Activated naive CD4-positive, alpha-beta T cell treated with anti-CD3 and anti-CD28 coated beads, Interleukin-2, amount 10 ng/mL, durations not matched to agents 7 days and 5 days (primary cell): ENCODE data around the gene SLC35F4.
"Not testable (repeated sequence)": the region's sequence is repeated elsewhere in the genome, so short reads cannot be mapped to it uniquely, and the experiment has no call there.

ENCODE experiments used
- CTCF ChIA-PET: fragments of 350-600 bp; sonication (Branson Sonifier 250); formaldehyde crosslinking; loops from one replicate; lab custom pipeline; 2021; ENCODE audit warnings: antibody characterized with exemption; lab: Charles Lee
- DNase-seq: peaks from one replicate; pipeline ENCODE4 v3.0.0-alpha.2; 2020
- H3K27ac Mint-ChIP-seq: one replicate; pipeline ENCODE4 v1.8.0; 2021; ENCODE audit warnings: mild to moderate bottlenecking, moderate library complexity, mixed read lengths
- H3K27me3 Mint-ChIP-seq: one replicate; pipeline ENCODE4 v1.8.0; 2021; ENCODE audit warnings: mild to moderate bottlenecking, mixed read lengths
- H3K36me3 Mint-ChIP-seq: one replicate; pipeline ENCODE4 v1.8.0; 2021; ENCODE audit warnings: mixed read lengths
- H3K4me1 Mint-ChIP-seq: one replicate; pipeline ENCODE4 v1.8.0; 2021; ENCODE audit warnings: mixed read lengths
- H3K4me3 Mint-ChIP-seq: one replicate; pipeline ENCODE4 v1.8.0; 2021; ENCODE audit warnings: mild to moderate bottlenecking, moderate library complexity, mixed read lengths
- H3K9me3 Mint-ChIP-seq: one replicate; pipeline ENCODE4 v1.8.0; 2021; ENCODE audit warnings: mixed read lengths

Gene SLC35F4

GRCh38 chr14:57739516-57739915, 126.4 kb downstream of the SLC35F4 start:
- H3K36me3 Mint-ChIP-seq: no peaks in the 10 kb centered on the region
- no peak for DNase-seq
- peaks cover 3% of the 10 kb centered on the region for H3K9me3 Mint-ChIP-seq
- H3K4me1 Mint-ChIP-seq: no peaks in the 10 kb centered on the region
- no peak overlapping the region for H3K27ac Mint-ChIP-seq
- H3K27me3 Mint-ChIP-seq: no peaks in the 10 kb centered on the region
- no peak overlapping the region for H3K4me3 Mint-ChIP-seq
- CTCF ChIA-PET: no interaction called here

DNA sequence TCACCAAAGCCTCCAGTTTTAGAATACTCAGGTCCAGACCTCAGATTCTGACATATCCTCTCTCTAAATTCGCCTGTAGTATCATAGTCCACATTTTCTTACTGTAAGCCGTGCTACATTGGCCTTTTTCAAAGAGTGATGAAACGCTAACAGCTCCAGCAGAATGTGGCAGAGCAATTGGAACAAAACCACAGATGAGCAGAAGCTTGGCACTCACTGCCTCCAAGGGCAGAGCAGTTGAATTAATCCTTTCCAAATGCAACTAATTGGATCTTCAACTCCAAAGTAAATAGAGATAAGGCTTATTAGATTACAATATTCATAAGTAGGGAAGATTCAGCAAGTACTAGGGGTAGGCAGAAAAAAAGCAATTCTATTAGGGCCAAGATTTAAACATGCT, 128.3 kb downstream of the SLC35F4 start:
- Mint-ChIP-seq H3K27me3 (no peaks in the 10 kb centered on the region), H3K4me3 (no peak overlapping the region), H3K4me1 (no peaks in the 10 kb centered on the region), H3K36me3 (no peaks in the 10 kb centered on the region), H3K9me3 (peaks cover 3% of the 10 kb centered on the region), H3K27ac (no peak overlapping the region)
- CTCF ChIA-PET: no interaction called here
- no peak for DNase-seq

GRCh38 chr14:57736391-57736790, 129.5 kb downstream of the SLC35F4 start:
- H3K36me3 Mint-ChIP-seq: no peaks in the 10 kb centered on the region
- CTCF ChIA-PET: no interaction called here
- H3K4me1 Mint-ChIP-seq: no peaks in the 10 kb centered on the region
- no peak for DNase-seq
- H3K9me3 Mint-ChIP-seq: peaks cover 3% of the 10 kb centered on the region
- H3K27me3 Mint-ChIP-seq: no peaks in the 10 kb centered on the region
- H3K4me3 Mint-ChIP-seq: no peak overlapping the region
- no peak overlapping the region for H3K27ac Mint-ChIP-seq

DNA sequence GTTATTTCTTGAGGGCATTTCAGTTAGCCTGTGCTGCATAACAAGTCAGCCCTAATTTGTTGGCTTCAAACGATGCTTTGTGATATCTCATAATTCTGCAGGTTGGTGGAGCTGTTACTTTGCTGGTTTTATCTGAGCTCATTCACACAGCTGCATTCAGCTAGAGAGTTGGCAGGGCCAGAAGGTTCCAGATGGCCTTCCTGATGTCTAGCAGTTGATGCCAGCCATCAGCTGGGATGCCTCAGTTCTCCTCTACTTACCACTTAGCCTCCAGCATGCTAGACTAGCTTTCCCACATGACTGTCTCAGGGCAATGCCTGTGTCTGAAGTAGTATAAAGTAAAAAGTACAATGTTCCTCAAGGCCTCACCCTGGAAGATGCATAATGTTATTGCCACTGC, 130.6 kb downstream of the SLC35F4 start:
- no peaks in the 10 kb centered on the region for H3K36me3 Mint-ChIP-seq
- DNase-seq: no peak
- CTCF ChIA-PET: no interaction called here
- H3K27ac Mint-ChIP-seq: no peak overlapping the region
- H3K9me3 Mint-ChIP-seq: no peaks in the 10 kb centered on the region
- H3K4me3 Mint-ChIP-seq: no peak overlapping the region
- H3K4me1 Mint-ChIP-seq: no peaks in the 10 kb centered on the region
- no peaks in the 10 kb centered on the region for H3K27me3 Mint-ChIP-seq

- Mint-ChIP-seq H3K36me3 (no peaks in the 10 kb centered on the region), H3K27me3 (no peaks in the 10 kb centered on the region), H3K27ac (no peak overlapping the region), H3K4me3 (no peak overlapping the region), H3K4me1 (no peaks in the 10 kb centered on the region), H3K9me3 (no peaks in the 10 kb centered on the region)
- CTCF ChIA-PET: interaction anchor here (1.0 kb wide), 1 partner anchor 16 kb away, joined by 3 read pairs; no protein-coding TSS in a partner anchor
- no peak for DNase-seq
Measured at GRCh38 chr14:57732463-57733285, 133.2 kb downstream of the SLC35F4 start.

GRCh38 chr14:57729208-57730187, 136.4 kb downstream of the SLC35F4 start:
- DNase-seq: no peak
- no peaks in the 10 kb centered on the region for H3K36me3 Mint-ChIP-seq
- CTCF ChIA-PET: no interaction called here
- H3K27ac Mint-ChIP-seq: no peak overlapping the region
- no peaks in the 10 kb centered on the region for H3K27me3 Mint-ChIP-seq
- H3K4me3 Mint-ChIP-seq: no peak overlapping the region
- no peaks in the 10 kb centered on the region for H3K9me3 Mint-ChIP-seq
- H3K4me1 Mint-ChIP-seq: no peaks in the 10 kb centered on the region

GRCh38 chr14:57725399-57726077, 140.4 kb downstream of the SLC35F4 start:
- H3K4me3 Mint-ChIP-seq: no peak overlapping the region
- H3K27me3 Mint-ChIP-seq: no peaks in the 10 kb centered on the region
- H3K4me1 Mint-ChIP-seq: no peaks in the 10 kb centered on the region
- no peaks in the 10 kb centered on the region for H3K36me3 Mint-ChIP-seq
- CTCF ChIA-PET: no interaction called here
- DNase-seq: no peak
- no peak overlapping the region for H3K27ac Mint-ChIP-seq
- peaks cover 5% of the 10 kb centered on the region for H3K9me3 Mint-ChIP-seq

GRCh38 chr14:57722141-57722540, 143.8 kb downstream of the SLC35F4 start:
- H3K4me1 Mint-ChIP-seq, H3K27me3 Mint-ChIP-seq, CTCF ChIA-PET, H3K9me3 Mint-ChIP-seq, DNase-seq, H3K27ac Mint-ChIP-seq, H3K4me3 Mint-ChIP-seq, H3K36me3 Mint-ChIP-seq: not testable (repeated sequence)

- H3K27ac Mint-ChIP-seq: no peak overlapping the region
- H3K4me1 Mint-ChIP-seq: no peaks in the 10 kb centered on the region
- CTCF ChIA-PET: no interaction called here
- no peaks in the 10 kb centered on the region for H3K27me3 Mint-ChIP-seq
- H3K4me3 Mint-ChIP-seq: no peak overlapping the region
- DNase-seq: no peak
- H3K9me3 Mint-ChIP-seq: peaks cover 6% of the 10 kb centered on the region
- no peaks in the 10 kb centered on the region for H3K36me3 Mint-ChIP-seq
Measured at GRCh38 chr14:57714487-57714931, 151.4 kb downstream of the SLC35F4 start.

- H3K27me3 Mint-ChIP-seq: no peaks in the 10 kb centered on the region
- H3K9me3 Mint-ChIP-seq: peaks cover 14% of the 10 kb centered on the region
- no peaks in the 10 kb centered on the region for H3K36me3 Mint-ChIP-seq
- no peaks in the 10 kb centered on the region for H3K4me1 Mint-ChIP-seq
- no peak overlapping the region for H3K4me3 Mint-ChIP-seq
- no peak overlapping the region for H3K27ac Mint-ChIP-seq
- DNase-seq: no peak
- CTCF ChIA-PET: no interaction called here
Measured at GRCh38 chr14:57712698-57713097, 153.2 kb downstream of the SLC35F4 start.

DNA sequence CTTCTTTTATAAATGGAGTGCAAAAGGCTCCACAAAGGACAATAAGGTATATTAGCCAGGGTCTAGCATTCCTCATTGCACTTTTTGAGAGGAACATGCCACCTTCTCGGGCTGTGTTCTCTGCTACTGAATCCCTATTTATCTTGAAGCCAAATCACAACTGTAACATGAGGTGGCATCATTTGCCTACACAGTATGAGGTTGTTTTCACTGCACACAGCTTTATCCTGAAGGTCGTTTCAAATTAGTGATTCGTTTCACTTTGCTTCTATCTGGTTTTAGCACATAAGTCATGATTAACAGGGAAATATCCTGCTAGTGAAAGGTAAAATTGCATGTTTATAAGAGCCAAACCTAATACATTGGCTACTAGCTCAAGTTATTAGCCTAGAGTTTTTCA, 153.8 kb downstream of the SLC35F4 start:
- H3K4me3 Mint-ChIP-seq: no peak overlapping the region
- H3K27me3 Mint-ChIP-seq: no peaks in the 10 kb centered on the region
- DNase-seq: no peak
- no peaks in the 10 kb centered on the region for H3K4me1 Mint-ChIP-seq
- H3K9me3 Mint-ChIP-seq: peaks cover 14% of the 10 kb centered on the region
- no peak overlapping the region for H3K27ac Mint-ChIP-seq
- CTCF ChIA-PET: no interaction called here
- H3K36me3 Mint-ChIP-seq: no peaks in the 10 kb centered on the region

DNA sequence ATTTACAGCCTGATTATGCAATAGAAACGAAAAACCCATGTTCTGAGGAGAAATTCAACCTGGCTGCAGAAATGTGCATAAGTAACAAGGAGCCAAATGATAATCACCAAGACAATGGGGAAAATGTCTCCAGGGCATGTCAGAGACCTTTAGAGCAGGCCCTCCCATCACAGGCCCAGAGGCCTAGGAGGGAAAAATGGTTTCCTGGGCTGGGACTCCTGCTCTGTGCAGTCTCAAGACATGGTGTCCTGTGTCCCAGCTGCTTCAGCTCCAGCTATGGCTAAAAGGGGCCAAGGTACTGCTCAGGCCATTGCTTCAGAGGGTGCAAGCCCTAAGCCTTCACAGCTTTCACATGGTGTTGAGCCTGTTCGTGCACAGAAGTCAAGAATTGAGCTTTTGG, 156.0 kb downstream of the SLC35F4 start:
- Mint-ChIP-seq H3K27ac (no peak overlapping the region), H3K9me3 (peaks cover 14% of the 10 kb centered on the region), H3K4me1 (no peaks in the 10 kb centered on the region), H3K27me3 (no peaks in the 10 kb centered on the region), H3K4me3 (no peak overlapping the region), H3K36me3 (no peaks in the 10 kb centered on the region)
- CTCF ChIA-PET: interaction anchor here (0.7 kb wide), 1 partner anchor 50 kb away, joined by 3 read pairs; no protein-coding TSS in a partner anchor
- no peak for DNase-seq

DNA sequence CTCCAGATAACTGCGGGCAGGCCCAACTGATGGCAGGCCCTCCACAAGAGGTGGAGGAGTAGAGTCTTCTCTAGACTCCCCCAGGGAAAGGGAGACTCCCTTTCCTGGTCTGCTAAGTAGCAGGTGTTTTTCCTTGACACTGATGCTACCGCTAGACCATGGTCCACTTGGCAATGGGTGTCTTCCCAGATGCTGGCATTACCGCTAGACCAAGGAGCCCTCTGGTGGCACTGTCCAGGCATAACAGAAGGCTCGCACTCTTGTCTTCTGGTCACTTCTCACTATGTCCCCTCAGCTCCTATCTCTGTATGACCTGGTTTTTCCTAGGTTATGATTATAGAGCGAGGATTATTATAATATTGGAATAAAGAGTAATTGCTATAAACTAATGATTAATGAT, 156.8 kb downstream of the SLC35F4 start:
- DNase-seq, H3K27ac Mint-ChIP-seq, H3K4me3 Mint-ChIP-seq, H3K27me3 Mint-ChIP-seq, H3K4me1 Mint-ChIP-seq, H3K36me3 Mint-ChIP-seq, CTCF ChIA-PET: not testable (repeated sequence)
- H3K9me3 Mint-ChIP-seq: peaks cover 14% of the 10 kb centered on the region

- Mint-ChIP-seq H3K9me3 (peaks cover 14% of the 10 kb centered on the region), H3K27me3 (no peaks in the 10 kb centered on the region), H3K4me3 (no peak overlapping the region), H3K27ac (no peak overlapping the region), H3K4me1 (no peaks in the 10 kb centered on the region), H3K36me3 (no peaks in the 10 kb centered on the region)
- CTCF ChIA-PET: no interaction called here
- no peak for DNase-seq
Measured at GRCh38 chr14:57707219-57707618, 158.7 kb downstream of the SLC35F4 start.
